NAMALWA (cell line): ENCODE measurements around the gene TSFM.
"Not testable (repeated sequence)": the region's sequence is repeated elsewhere in the genome, so short reads cannot be mapped to it uniquely, and the experiment has no call there.

Experiments used
- DNase-seq: peaks from one replicate; pipeline ENCODE4 v3.0.0-alpha.2; 2015; ENCODE audit warnings: low spot score

The TSFM gene

DNA sequence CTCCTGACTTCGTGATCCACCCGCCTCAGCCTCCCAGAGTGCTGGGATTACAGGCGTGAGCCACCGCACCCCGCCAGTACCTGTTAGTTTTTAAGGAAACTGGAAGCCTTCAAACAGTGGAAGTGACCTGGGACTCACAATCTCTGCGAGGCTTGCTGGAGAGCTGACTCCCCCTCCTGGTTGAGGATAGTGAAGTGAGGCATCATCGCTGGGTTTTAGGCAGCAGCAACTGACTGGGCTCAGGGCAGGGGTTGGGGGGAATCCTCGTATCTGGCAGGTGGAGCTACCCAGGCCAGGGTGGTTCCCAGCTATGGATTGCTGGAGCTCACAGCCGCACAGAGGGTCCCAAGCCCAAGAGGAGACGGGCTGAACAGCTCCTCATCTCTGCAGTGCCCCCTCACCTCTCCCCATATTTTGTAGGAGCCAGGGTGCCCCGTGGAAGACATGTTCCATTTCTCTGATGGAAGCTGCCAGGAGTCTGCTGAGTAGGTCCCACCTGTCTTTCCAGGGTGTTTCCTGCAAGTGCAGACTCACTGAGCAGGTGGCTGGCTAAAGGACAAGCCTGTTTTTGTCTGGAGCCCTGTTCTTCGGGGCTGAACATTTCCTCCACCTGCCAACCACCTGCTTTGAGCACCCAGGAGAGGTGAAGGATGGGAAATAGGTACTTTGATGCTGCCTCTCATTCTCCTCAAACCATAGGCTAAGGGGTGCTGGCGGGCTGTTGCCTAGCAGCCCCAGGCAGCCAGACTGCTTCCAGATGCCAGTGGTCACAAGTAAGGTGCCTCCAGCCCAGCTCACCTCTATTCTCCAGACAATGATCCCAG is 32.8 kb downstream of the TSFM start:
- no peak for DNase-seq

DNA sequence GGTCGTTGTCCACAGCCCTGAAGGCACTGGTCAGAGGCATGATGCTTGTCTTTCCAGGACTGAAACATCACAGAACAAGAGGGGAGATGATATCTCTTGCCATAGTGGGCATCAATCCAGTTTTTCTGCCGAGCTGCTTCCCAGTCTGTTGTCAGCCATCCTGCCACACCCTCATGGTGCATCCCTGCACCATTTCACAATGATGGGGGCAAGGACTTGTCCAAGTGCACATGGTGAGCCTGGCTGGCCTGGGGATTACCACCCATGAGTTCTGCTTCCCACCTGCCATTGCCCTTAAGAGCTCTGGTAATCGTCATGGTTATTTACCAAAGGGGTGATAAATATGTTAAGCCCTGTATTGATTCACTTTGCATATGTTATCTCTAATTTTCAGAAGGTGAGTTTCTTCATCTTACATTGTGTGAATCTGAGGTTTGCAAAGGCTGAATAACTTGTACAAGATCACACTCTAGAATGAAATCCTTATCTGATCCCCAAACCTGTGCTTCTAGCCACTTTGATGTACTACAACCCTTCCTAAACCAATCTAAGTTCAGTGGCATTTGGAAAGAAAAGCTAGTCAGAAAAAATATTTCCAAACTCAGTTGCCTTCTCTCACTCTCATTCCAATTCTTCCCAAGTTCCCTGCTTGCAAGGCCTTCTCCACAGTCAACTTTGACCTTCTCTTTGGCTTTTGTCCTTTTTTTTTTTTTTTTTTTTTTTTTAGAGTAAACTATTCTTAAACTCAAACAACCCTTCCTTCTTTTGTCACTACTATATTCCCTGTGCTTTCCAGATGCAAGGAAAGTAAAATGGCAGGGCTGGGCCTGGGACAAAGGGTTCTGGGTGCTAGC is 33.6 kb downstream of the TSFM start:
- no peak for DNase-seq

DNA sequence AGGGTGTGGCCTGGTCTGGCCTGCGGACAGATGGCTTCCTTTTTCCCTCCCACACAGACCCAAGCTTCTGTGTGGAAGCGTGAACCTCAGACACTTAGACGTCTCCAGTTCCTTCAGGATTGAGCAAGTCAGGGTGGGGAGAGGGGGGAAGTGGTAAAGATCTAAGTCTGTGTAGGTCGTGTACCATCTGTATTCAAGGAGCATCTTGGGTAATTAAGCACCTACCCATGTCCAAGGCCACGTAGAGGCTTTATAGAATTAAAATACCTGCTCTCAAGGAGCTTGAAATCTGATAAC is 34.2 kb downstream of the TSFM start:
- no peak for DNase-seq

- no peak for DNase-seq
These were observed 34.8 kb downstream of the TSFM start for GRCh38 chr12:57817261-57817989.

- not testable (repeated sequence) for DNase-seq
These were observed 35.4 kb downstream of the TSFM start for GRCh38 chr12:57817990-57818331.

DNA sequence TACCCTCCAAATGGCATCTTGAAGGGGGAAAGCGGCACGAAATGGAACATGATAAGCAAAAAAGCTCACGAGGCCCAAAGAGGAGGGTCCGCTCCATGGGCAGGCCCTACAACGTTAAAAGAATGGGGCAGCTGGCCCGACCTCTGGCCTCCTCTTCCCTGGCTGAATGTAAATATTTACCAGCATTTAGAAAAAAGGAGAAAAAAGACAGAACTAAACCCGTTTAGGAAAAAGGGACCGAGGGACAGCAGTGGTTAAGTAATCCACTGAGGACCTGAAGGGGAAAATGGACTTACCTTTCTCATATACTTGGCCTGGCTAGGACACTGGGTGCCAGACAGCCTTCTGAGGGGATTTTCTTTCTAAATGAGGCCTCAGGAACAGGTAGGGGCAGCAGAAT is 37.5 kb downstream of the TSFM start:
- not testable (repeated sequence) for DNase-seq

DNA sequence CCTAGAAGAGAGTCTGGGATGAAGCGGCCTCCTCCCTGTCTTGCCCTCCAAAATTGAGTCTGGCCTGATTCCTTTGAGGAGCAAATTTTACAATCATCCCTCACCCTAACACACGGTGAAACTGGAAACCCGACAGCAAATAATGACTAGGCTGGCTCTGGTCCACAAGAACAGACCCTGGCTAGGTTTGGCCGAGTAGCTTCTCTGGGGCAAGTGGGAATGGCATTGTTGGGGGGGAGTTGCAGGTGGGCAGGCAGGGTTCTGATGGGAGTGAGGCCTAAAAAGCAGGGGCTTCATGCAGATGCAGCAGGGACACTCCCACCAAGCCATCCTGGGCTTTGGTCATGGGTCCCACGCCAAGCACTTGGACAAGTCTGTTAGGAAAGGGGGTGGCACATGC is 38.4 kb downstream of the TSFM start:
- not testable (repeated sequence) for DNase-seq

DNA sequence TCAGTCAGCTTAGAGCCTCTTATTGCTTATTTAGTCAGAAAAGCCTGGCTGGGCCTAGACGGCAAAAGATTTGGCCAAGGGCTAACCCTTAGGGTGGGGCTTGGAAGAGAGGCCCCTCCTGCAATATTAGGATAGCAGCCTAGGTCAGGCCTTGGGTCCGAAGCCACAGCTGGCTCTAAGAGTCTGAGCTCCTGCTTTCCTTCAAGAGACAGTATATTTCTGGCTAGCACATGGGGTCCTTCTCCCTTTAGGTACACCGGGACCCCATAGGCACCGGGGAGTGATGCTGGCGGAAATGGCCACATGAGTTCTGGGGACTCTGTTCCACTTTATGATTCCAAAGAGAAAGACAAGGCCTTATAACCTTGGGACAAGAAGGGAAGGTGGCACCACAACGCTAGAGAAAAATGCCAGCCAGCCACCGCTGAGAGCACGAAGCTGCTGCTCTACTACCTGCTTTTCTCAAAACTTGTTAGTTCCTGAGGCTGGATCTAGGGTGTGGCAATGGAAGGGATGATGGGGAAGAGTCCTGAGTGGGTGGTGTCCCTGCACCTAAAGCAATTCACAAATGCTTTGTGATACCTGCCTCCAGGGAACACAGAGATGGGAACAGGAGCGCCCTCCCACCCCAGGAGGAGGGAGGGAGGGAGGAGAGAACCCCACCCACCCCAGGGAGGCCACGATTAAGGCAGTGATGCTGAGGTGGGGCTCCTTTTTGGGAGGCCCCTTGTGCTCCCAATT is 39.1 kb downstream of the TSFM start:
- DNase-seq: no peak

DNA sequence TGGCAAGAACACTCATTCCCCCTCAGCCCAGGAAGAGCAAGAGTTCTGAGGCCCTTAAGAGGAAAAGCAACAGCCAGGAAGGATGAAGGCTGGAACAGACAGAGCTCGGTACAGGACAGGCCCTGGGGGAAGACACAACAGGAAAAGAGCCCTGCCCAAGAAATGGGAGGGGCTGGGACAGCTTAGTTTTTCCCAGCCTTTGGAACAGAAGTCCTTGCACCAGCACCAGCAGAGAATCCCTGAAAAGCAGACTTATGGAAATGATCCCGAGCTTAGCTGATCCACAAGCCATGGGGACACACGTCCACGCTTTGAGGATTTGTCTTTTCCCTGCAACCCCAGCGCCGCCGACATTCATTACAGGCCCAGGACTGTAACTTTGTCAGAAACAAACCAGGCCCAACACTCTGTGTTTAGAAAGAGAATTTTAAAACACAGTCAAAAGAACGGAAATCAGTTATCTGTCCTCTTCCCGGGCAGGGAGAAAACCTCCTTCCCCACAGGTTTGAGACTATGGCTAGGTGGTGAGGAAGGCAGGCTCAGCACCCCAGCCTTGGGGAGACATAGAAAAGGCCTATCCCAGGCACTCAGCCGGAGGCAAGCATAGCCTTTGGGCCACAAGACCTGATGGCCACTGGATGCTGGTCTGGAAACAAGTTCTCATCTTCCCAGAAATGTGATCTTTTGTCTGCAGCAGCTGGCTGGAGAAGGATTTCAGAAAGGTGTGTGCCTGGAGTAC is 40.0 kb downstream of the TSFM start:
- DNase-seq: no peak

- no peak for DNase-seq
These were observed 40.7 kb downstream of the TSFM start for GRCh38 chr12:57823131-57823907.

DNA sequence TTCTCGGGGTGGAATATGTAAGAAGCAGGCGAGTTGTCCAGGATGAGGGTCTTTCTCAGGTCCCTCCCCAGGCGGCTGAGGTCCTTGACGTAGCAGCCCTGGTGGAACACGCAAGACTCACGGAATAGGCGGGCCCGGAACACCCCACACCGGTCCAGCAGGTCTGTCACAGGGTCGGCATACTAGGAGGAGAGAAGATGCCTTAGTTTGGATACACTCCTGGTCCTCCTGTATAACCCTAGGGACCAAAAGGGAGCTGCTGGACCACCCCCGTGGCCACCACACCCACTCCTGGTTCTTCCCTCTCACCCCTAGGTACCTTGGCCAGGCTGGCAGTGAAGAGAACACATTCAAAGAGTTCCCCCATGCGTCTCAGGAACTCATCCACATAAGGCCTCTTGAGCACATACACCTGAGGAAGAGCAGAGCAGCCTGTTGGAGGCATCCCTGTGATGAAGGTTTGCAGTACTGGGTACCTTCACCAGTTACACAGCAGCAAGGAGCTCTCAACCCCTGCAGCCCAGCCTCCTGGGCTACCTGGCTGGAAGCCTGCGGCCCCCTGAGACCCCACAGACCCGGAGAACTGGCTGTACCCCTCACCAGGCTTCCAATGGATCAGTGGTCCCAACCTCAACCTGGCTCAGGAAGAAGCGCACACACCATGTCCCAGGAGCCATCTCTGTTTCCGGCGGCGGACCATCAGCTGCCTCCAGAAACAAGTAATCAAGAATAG is 41.5 kb downstream of the TSFM start:
- no peak for DNase-seq

DNA sequence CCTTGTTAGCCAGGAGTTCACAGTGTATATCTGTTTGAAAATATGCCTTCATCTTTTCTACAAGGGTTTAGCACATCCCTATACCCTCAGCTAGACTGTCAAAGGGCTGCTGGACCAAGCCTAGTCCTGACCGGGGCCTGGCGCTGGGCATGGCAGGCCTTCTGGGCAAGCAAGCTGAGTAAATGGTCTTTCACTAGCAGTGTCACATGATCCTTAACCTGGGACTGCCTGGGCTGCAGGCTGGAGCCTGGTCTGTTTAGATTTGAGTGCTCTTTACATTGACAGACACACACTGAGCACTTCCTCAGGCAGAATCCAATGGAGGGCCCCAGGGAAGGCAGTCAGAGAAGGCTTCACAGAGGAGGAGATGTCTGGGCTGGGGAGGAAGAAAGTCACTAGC is 42.9 kb downstream of the TSFM start:
- DNase-seq: no peak

- no peak for DNase-seq
These were observed 43.8 kb downstream of the TSFM start for GRCh38 chr12:57826400-57826799.

DNA sequence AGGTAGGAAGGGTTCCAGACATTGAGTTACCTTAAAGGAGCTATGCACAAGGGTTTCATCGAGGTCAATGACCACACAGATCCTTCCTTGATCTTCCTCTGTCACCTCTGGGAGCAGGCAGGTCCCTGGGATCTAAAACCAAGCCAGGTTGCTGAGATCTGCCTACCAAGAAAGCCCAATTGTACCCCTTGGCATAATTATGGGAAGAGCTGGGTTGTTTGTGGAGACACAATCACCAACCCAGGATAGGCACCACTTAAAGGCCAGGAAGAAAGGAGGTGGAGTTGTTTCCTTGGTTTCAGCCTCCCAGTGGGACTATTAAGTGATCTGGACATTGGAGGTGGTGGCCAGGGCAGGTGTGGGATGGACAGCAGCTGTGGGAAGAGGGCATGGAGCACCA is 44.4 kb downstream of the TSFM start:
- DNase-seq: no peak

- DNase-seq: no peak
These were observed 46.6 kb downstream of the TSFM start for GRCh38 chr12:57829025-57829777.

DNA sequence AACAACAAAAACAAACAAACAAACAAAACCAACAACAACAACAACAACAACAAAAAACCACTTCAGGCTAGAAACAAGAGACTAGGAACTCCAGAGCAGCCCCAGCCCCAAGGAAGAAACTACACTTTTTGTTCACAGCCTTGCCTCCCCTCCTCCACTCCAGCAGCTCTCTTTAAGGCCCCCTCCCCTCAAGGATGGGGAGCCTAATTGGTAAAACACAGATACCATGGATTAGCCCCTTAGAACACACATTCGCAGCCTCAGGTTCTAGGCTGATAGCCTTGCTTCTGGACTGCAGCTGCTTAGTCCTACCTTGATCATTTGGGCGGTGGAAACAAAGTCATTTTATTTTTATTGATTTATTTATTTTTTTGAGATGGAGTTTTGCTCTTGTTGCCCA is 47.8 kb downstream of the TSFM start:
- no peak for DNase-seq

DNA sequence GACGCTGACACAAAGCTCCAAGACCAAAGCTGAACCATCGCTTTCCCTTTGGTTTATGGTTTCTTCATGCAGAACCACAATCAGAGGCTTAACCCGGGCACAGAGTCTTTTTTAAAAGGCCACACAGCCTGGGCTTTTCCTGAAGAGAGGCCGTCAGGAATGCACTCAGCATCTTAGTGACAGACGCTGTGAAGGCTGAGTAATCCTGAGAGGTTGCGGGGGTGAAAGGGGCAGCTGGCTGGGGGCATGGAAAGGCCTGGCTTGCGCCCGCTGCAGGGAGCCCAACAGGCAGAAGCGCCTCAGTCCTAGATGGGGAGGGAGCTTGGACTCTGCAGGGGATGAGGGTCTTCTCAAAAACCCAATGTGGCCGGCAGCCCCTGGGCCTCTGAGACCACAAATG is 50.4 kb downstream of the TSFM start:
- DNase-seq: no peak

- no peak for DNase-seq
These were observed 51.1 kb downstream of the TSFM start for GRCh38 chr12:57833672-57834071.
